ENCODE data around the gene KIAA0319L.

Gene KIAA0319L

GRCh38 chr1:35557118-35557610 is at the start of gene KIAA0319L:
TSS of gene KIAA0319L (minus strand) at chr1:35557403. CDS start at chr1:35554491, 2,912 bp downstream.
- Histone ChIP-seq H4K20me1 (ENCODE audit: insufficient read depth, low read length) (no peaks in the 10 kb centered on the region), H3K36me3 (ENCODE audit: insufficient read depth, low read length) (peaks cover 28% of the 10 kb centered on the region), H3K79me2 (ENCODE audit: insufficient read depth, low read length) (peaks cover 35% of the 10 kb centered on the region), H3K4me2 (ENCODE audit: insufficient read depth, low read length) (peak within 1 kb of the TSS; percentile 100), H2AFZ (ENCODE audit: low read depth, low read length) (peak within 1 kb of the TSS; percentile 86), H3K27me3 (ENCODE audit: insufficient read depth, low read length, poor library complexity) (no peaks in the 10 kb centered on the region), H3K4me1 (ENCODE audit: insufficient read depth, low read length) (peaks cover 34% of the 10 kb centered on the region), H3K9ac (ENCODE audit: low read depth, low read length) (peak within 1 kb of the TSS; percentile 86), H3K4me3 (ENCODE audit: low read depth in 1 of 2, low read length in 2 of 2) (peak within 1 kb of the TSS; percentile 66 to 90), H3K27ac (ENCODE audit: low read length) (peak within 1 kb of the TSS; percentile 88), H3K9me3 (ENCODE audit: insufficient read depth, low read length, severe bottlenecking) (no peaks in the 10 kb centered on the region)
- TF ChIP-seq EZH2 (IDR thresholded peaks at IDR 0.05; ENCODE audit: borderline replicate concordance, low read depth, low read length, severe bottlenecking) (no peak), CTCF (IDR thresholded peaks at IDR 0.05; ENCODE audit: borderline replicate concordance, extremely low read depth, low read length, poor library complexity, severe bottlenecking) (no peak)
- peak; percentile 76 for ATAC-seq (ENCODE audit: insufficient read depth, low read depth)
- DNase-seq, result no peak

GRCh38 chr1:35605867-35606182 is 48.6 kb upstream of the KIAA0319L start:
- ATAC-seq (ENCODE audit: insufficient read depth, low read depth), result no peak
- no peak overlapping the region for H2AFZ ChIP-seq (ENCODE audit: low read depth, low read length)
- H3K4me2 ChIP-seq (ENCODE audit: insufficient read depth, low read length), result no peak overlapping the region
- H4K20me1 ChIP-seq (ENCODE audit: insufficient read depth, low read length), result peaks cover 22% of the 10 kb centered on the region
- TF ChIP-seq CTCF (IDR thresholded peaks at IDR 0.05; ENCODE audit: borderline replicate concordance, extremely low read depth, low read length, poor library complexity, severe bottlenecking) (no peak), EZH2 (IDR thresholded peaks at IDR 0.05; ENCODE audit: borderline replicate concordance, low read depth, low read length, severe bottlenecking) (no peak)
- H3K36me3 ChIP-seq (ENCODE audit: insufficient read depth, low read length), result peaks cover 95% of the 10 kb centered on the region
- no peak for DNase-seq
- no peak overlapping the region for H3K9ac ChIP-seq (ENCODE audit: low read depth, low read length)
- no peaks in the 10 kb centered on the region for H3K27me3 ChIP-seq (ENCODE audit: insufficient read depth, low read length, poor library complexity)
- H3K27ac ChIP-seq (ENCODE audit: low read length), result no peak overlapping the region
- no peak overlapping the region for H3K4me3 ChIP-seq (ENCODE audit: low read depth in 1 of 2, low read length in 2 of 2)
- no peaks in the 10 kb centered on the region for H3K9me3 ChIP-seq (ENCODE audit: insufficient read depth, low read length, severe bottlenecking)
- peaks cover 57% of the 10 kb centered on the region for H3K79me2 ChIP-seq (ENCODE audit: insufficient read depth, low read length)
- H3K4me1 ChIP-seq (ENCODE audit: insufficient read depth, low read length), result no peaks in the 10 kb centered on the region

GRCh38 chr1:35605071-35605866 is 48.1 kb upstream of the KIAA0319L start:
- Histone ChIP-seq H4K20me1 (ENCODE audit: insufficient read depth, low read length) (peaks cover 20% of the 10 kb centered on the region), H2AFZ (ENCODE audit: low read depth, low read length) (no peak overlapping the region), H3K27ac (ENCODE audit: low read length) (no peak overlapping the region), H3K9me3 (ENCODE audit: insufficient read depth, low read length, severe bottlenecking) (no peaks in the 10 kb centered on the region), H3K9ac (ENCODE audit: low read depth, low read length) (no peak overlapping the region), H3K36me3 (ENCODE audit: insufficient read depth, low read length) (peaks cover 96% of the 10 kb centered on the region), H3K4me3 (ENCODE audit: low read depth in 1 of 2, low read length in 2 of 2) (no peak overlapping the region), H3K79me2 (ENCODE audit: insufficient read depth, low read length) (peaks cover 52% of the 10 kb centered on the region), H3K4me1 (ENCODE audit: insufficient read depth, low read length) (no peaks in the 10 kb centered on the region), H3K4me2 (ENCODE audit: insufficient read depth, low read length) (no peak overlapping the region), H3K27me3 (ENCODE audit: insufficient read depth, low read length, poor library complexity) (no peaks in the 10 kb centered on the region)
- no peak for DNase-seq
- no peak for ATAC-seq (ENCODE audit: insufficient read depth, low read depth)
- TF ChIP-seq CTCF (IDR thresholded peaks at IDR 0.05; ENCODE audit: borderline replicate concordance, extremely low read depth, low read length, poor library complexity, severe bottlenecking) (no peak), EZH2 (IDR thresholded peaks at IDR 0.05; ENCODE audit: borderline replicate concordance, low read depth, low read length, severe bottlenecking) (no peak)
